RWPE1 (cell line): ENCODE measurements around the gene COQ6.
"Not testable (repeated sequence)": the region's sequence is repeated elsewhere in the genome, so short reads cannot be mapped to it uniquely, and the experiment has no call there.

Source experiments
- CTCF ChIA-PET: fragments of 350-600 bp; sonication (Branson Sonifier 250); formaldehyde crosslinking; extraction: SDS; loops from one replicate; lab custom pipeline; 2021; lab: Yijun Ruan, JAX
- POLR2A ChIA-PET: fragments of 400-600 bp; formaldehyde crosslinking; extraction: SDS; loops from one replicate; lab custom pipeline; 2020; ENCODE audit warnings: antibody characterized with exemption; ENCODE audit not compliant: low non-redundant PET; lab: Yijun Ruan, JAX
- DNase-seq: peaks from one replicate; pipeline ENCODE4 v3.0.0; 2012; ENCODE audit warnings: low spot score
- H3K27ac ChIP-seq: fragments of 450-650 bp; 2 replicates; pipeline ENCODE4 v1.5.1; 2017
- TF ChIP-seq, protein P1 (sequence below): fragments of 450-650 bp; conservative IDR thresholded peaks from 2 replicates; pipeline ENCODE4 v1.5.1; 2017; ENCODE audit warnings: low read depth, mild to moderate bottlenecking

The COQ6 gene

DNA sequence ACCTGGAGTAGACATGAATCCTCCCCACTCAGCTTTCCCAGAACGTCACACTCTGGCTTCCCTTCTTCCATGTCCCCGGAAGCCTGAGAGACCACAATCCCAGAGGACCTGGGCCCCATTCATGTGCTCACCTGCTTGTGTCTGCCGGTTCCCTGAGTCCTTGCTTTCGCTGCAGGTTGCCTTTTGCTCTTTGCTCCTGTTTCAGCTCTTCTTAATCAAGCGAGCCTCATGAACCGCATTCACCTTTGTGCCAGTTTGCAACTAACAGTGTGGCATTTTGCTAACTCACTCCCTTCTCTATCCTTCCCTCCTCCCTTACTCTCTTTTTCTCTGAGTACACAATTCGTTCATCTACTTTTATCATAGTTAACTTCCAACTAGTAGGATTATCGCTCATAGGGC, 45.9 kb downstream of the COQ6 start:
- no peak overlapping the region for H3K27ac ChIP-seq
- DNase-seq: no peak
- CTCF ChIA-PET: interaction anchor here (0.7 kb wide), 1 partner anchor 90 kb away, joined by 3 read pairs; no protein-coding TSS in a partner anchor
- POLR2A ChIA-PET: no interaction called here
- TF ChIP-seq, protein P1, sequence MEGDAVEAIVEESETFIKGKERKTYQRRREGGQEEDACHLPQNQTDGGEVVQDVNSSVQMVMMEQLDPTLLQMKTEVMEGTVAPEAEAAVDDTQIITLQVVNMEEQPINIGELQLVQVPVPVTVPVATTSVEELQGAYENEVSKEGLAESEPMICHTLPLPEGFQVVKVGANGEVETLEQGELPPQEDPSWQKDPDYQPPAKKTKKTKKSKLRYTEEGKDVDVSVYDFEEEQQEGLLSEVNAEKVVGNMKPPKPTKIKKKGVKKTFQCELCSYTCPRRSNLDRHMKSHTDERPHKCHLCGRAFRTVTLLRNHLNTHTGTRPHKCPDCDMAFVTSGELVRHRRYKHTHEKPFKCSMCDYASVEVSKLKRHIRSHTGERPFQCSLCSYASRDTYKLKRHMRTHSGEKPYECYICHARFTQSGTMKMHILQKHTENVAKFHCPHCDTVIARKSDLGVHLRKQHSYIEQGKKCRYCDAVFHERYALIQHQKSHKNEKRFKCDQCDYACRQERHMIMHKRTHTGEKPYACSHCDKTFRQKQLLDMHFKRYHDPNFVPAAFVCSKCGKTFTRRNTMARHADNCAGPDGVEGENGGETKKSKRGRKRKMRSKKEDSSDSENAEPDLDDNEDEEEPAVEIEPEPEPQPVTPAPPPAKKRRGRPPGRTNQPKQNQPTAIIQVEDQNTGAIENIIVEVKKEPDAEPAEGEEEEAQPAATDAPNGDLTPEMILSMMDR: no peak

DNA sequence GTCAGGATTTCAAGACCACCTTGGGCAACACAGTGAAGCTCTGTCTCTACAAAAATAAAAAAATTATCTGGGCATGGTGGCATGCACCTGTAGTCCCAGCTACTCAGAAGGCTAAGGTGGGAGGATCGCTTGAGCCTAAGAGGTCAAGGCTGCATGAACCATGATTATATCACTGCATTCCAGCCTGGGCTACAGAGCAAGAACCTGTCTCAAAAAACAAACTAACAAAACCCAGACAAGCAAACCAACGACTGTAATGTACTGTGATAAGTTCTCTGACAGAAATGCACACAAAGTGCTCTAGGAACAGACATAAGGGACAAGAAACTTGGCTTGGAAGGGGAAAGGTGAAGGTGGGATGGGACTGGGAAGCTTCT, 46.6 kb downstream of the COQ6 start:
- TF ChIP-seq, protein P1: no peak
- CTCF ChIA-PET: no interaction called here
- no peak for DNase-seq
- POLR2A ChIA-PET: no interaction called here
- no peak overlapping the region for H3K27ac ChIP-seq

DNA sequence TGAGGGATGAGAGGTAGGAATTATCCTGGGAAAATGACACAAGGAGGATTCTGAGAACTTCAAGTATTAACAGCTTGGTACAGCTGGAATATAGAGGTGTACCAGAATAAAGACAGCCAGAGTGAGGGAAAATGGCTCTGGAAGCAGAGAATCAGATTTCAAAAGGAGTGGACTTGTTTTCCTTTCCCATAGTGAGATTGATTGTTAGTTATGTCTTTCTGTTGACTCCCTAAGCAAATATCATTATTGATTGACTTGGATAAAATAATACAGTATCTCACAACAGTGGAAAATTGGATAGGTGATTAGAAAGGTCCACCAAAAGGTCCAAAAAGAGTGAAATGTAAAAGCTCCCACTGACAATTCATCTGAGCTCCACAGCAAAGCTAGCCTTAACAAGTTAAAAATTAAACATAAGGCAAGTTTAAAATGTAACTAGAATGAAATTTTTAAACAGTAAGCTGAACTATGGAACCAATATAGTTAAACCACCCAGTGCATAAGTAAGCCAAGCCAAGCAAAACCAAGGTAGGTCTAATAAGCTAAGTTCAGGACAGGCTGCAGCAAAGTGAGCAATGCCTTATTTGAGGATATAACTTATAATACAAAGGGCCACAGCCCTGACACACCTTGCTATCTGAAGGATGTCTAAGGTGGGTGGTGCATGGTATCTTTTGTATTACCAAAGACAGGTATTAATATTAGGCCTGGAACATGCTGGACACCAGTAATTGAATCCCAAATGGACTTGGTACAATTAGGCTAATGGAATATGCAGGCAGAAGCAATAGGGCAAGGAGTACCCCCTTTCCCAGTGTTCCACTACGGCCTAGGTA, 47.2 kb downstream of the COQ6 start:
- TF ChIP-seq, protein P1: no peak
- CTCF ChIA-PET: interaction anchor here (0.5 kb wide), 1 partner anchor 35 kb away, joined by 10 read pairs; no protein-coding TSS in a partner anchor
- DNase-seq: no peak
- POLR2A ChIA-PET: no interaction called here
- H3K27ac ChIP-seq: no peak overlapping the region

DNA sequence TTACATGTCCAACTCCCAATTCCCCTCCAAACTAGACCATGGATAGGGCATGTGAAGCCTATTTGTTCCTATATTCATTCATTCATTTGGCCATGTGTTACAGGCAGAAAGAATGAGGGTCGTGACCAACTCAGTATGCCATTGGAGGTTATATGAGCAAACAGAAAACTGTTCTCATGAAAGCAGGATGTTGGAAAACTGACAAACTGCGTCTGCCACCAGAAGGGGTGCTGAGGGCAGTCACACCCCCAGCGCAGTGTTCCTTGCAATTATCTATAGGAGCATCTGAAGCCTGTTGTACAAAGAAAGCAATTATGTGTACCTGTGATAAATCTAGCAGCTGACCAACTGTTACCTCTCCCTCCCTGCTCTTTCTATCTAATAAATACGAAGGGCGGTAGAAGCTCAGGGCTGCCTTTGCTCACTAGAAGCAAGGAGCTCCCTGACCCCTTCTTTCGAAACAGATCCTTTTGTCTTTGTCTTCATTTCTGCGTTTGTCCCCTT, 47.9 kb downstream of the COQ6 start:
- TF ChIP-seq, protein P1: no peak
- POLR2A ChIA-PET: no interaction called here
- CTCF ChIA-PET: interaction anchor here (0.5 to 0.7 kb wide), 2 partner anchors 35 to 193 kb away, joined by 3 to 10 read pairs; no protein-coding TSS in a partner anchor
- no peak overlapping the region for H3K27ac ChIP-seq
- DNase-seq: no peak

DNA sequence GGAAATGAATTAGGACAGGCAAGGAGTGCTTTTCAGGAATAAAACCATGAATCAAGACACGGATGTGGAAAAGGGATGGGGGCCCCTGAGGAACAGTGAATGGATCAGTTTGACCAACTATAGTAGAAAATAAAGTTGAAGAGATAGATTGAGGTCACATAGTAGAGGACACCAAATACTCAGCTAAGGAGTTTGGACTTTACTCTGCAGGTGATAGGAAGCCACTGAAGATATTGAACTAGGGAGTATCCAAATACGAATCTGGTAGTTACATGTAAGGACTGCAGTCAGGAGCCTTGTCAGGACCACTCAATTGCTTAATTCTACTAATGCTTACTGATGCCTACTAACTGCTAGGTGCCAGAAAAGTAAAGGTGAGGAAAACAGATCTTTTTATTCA, 48.6 kb downstream of the COQ6 start:
- CTCF ChIA-PET: no interaction called here
- H3K27ac ChIP-seq: no peak overlapping the region
- no peak for DNase-seq
- TF ChIP-seq, protein P1: no peak
- POLR2A ChIA-PET: no interaction called here

DNA sequence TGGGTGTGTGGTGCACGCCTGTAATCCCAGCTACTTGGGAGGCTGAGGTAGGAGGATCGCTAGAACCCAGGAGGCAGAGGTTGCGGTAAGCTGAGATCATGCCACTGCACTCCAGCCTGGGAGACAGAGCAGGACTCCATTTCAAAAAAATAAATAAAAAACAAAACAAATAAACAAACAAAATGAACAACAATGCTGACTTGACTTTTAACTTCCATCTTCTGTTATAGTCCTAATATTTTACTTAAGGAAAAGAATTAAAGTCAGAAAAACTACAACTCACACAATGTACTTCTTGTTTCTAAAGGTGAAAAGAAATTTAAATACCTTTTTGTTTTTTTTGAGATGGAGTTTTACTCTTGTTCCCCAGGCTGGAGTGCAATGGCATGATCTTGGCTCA, 55.6 kb downstream of the COQ6 start:
- CTCF ChIA-PET, H3K27ac ChIP-seq, POLR2A ChIA-PET, DNase-seq: not testable (repeated sequence)

DNA sequence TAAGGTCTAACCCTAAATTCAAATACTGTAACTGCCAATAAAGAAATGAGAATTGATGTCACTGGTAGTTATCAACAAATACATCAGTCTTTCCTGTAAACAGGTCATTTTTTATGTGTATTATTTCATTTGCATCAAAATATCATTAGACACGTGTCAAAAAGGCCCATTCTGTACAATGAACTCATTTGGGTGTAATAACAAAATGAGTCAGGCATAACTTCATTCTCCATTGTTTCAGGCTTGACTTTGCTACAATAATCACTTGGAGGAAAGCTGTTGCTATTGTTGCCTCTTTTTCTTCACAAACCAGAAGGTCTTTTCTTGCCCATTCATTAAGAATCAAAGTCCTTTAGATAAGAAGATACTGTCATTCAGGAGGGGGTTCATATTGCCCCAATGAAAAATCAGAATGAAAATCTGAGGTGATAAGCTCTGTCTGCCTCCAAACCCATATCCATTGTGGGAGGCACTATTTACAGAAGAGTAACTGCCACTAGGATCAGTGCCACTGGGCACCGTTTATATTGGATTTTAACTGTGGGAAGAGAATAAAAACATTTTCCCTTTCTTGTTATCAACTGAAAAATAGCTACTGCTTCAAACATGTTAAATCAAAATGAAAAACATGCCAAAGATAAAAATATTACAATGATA, 58.9 kb downstream of the COQ6 start:
- DNase-seq: no peak
- ChIA-PET CTCF (no interaction called here), POLR2A (no interaction called here)
- TF ChIP-seq, protein P1: no peak
- H3K27ac ChIP-seq: no peak overlapping the region
